Suprapubic skin (tissue), 4 donors: ENCODE measurements around the gene TANGO6.

Source experiments
- CTCF ChIP-seq, 2 donors: fragments of 200-600 bp in 1 of 2; fragments of 450-650 bp in 1 of 2; sonication (generic) in 1 of 2; IDR thresholded peaks; one replicate each; pipeline ENCODE4 v1.5.1; 2016 to 2019; ENCODE audit warnings: antibody characterized with exemption in 2 of 2, mild to moderate bottlenecking in 1 of 2, moderate library complexity in 1 of 2
- EP300 ChIP-seq: sonication (generic); formaldehyde crosslinking; IDR thresholded peaks from one replicate; pipeline ENCODE4 v1.6.1; 2017; ENCODE audit warnings: antibody characterized with exemption
- POLR2A ChIP-seq, 2 donors: fragments of 450-650 bp; IDR thresholded peaks; one replicate each; pipeline ENCODE4 v1.6.1; 2017; ENCODE audit warnings: antibody characterized with exemption in 2 of 2, mild to moderate bottlenecking in 2 of 2, moderate library complexity in 2 of 2
- POLR2AphosphoS5 ChIP-seq, 3 donors: sonication (generic); formaldehyde crosslinking; IDR thresholded peaks; one replicate each; pipeline ENCODE4 v1.6.1; 2017; ENCODE audit warnings: antibody characterized with exemption in 3 of 3

GRCh38 chr16:68798398-68798797 lies 44.9 kb upstream of the TANGO6 start:
- no peak for TF ChIP-seq POLR2A (IDR thresholded peaks at IDR 0.05)
- no peak for TF ChIP-seq POLR2AphosphoS5 (IDR thresholded peaks at IDR 0.05)
- no peak for TF ChIP-seq CTCF (IDR thresholded peaks at IDR 0.05)
- TF ChIP-seq EP300: no peak
